HG03064 (cell line): ENCODE data around the gene GNAO1.
A peak's percentile ranks its signal among the peaks of the same experiment; 100 is the strongest.

Experiments
- ATAC-seq: cut with Tn5 transposase; IDR thresholded peaks from one replicate; pipeline ENCODE4 v1.9.1; 2021; ENCODE audit warnings: low read depth; ENCODE audit not compliant: unreplicated experiment

GNAO1 gene

DNA sequence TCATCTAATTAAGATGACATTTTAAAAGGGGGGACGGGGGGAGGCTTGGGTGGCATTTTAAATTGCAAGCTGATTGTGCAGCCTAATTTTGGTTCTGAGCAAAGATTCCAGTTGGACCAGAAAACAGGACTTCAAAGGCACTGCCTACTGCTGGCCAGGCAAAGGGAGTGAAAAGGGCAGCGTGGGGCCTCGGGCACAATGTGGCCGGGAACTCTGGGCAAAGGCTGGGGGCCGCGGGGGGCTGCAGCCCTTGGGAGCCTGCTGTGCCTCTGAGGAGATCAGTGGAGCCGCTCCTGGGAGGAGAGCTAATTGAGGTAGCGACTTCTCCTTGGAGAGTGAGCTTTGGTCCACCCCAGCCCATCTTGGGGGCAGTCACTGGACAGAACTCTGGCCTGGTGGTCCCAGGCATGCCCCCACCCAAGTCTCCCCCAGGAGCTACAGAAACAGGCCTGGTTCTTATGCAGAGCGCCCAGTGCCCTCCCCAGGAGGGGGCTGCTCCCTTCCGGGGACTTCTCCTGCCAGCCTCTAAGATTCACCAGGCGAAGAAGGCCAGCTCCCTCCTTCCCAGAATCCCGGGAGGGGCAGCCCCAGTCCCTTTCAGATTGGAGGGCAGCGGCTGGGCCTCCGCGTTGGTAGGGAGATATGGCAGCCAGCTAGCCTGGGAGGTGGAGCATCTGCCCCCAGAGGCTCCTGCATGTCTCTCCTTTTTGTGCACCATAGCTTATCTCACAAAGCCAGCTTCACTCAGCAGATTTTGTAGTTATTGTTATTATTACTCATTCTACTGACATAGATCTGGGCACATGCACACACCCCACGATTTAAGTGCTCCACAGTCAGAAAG is 115.6 kb downstream of the GNAO1 start:
- ATAC-seq, result no peak

GRCh38 chr16:56307534-56307873 is 116.2 kb downstream of the GNAO1 start:
- no peak for ATAC-seq

DNA sequence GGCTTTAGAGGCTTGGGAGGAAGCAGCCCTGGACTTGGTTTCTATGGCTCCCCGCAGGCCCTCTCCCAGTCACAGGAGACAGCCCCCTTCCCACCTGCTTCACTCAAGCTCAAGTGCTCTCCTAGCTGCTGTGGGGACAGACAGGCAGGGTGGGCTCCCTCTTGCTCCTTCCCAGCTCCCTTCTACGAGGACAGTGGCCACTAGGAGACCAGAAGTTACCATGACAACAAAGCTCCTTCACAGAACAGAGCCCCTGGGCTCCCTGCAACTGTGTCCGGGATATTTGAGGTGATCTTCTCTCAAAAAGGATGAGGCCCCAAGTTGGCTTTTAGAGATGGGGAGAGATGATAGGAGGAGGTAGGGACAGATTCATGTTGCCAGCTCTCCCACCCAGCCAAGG is 117.7 kb downstream of the GNAO1 start:
- ATAC-seq, result no peak

GRCh38 chr16:56310690-56311089 is 119.4 kb downstream of the GNAO1 start:
- no peak for ATAC-seq

DNA sequence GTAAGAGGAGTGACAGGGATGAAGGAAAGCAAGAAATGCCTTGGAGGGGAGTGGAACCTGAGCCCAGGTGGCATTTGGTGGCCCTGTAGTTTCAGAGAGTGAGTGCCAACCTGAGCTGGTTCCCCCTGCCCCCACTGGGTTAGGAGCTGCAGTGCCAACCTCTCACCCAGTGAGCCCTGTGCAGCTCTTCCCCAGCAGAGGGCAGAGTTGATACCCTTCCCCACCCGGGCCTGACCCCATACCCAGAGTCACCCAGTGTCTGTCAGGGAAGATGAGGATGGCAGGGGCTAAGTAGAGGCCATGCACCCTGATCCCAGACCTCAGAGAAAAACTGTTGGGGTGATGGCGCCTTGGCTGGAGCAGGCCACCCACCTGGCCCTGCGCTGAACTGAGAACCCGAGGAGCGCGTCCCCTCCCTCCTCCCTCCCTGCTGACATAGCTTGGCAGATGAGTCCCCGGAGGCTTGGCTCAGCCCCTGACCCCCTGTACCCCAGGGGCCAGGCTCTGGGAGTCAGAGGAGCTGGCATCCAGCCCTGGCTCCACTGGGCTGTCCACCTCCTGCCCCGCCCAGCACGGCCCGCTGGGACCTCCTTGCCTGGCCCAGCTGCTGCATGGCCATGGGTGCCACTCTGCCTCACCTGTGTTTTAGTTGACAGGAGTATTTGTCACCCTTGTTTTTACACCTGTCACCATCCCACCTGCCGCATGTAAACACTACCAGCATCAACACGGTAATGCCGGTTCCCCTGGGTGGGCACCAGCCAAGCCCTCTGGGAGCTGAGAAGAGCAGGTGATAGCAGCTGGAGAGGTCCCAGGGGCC is 120.1 kb downstream of the GNAO1 start:
- ATAC-seq, result no peak

GRCh38 chr16:56312028-56312300 is 120.7 kb downstream of the GNAO1 start:
- no peak for ATAC-seq

DNA sequence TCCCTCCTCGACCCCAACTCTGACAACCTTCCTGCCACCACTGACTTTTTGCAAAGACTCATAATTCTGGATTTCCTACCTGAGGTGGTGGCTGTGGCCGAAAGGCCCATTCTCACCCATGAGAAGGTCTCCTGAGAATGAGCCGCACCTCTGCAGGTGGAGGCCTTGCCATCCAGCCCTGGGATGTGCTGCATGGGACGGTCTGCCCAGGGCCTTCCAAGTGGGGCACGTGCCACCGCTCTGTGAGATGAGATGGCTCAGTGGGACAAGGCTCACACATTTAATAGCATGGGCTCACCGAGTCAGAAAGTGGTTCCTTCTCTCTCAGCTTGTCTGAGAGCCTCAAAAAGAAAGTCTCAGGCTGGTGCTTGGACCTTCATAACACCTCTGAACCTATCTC is 121.3 kb downstream of the GNAO1 start:
- ATAC-seq, result no peak

- no peak for ATAC-seq
Observed at GRCh38 chr16:56314244-56314850, 123.1 kb downstream of the GNAO1 start.

DNA sequence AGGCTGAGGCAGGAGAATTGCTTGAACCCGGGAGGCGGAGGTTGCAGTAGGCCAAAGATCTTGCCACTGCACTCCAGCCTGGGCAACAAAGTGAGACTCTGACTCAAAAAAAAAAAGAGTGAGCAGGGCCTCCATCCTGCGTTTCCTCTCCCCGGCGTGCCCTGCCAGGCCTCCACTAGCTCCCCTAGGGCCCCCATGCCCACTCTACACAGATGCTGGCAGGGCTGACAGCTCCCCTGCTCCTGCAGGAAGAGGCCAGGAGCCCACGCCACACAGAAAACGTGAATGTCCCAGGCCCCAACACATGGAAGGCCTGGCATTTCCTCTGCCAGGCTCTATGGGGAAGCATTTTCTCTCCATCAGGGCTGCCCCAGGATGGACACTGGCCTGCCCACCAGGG is 124.7 kb downstream of the GNAO1 start:
- no peak for ATAC-seq

GRCh38 chr16:56316545-56316944 is 125.3 kb downstream of the GNAO1 start:
- ATAC-seq, result no peak

DNA sequence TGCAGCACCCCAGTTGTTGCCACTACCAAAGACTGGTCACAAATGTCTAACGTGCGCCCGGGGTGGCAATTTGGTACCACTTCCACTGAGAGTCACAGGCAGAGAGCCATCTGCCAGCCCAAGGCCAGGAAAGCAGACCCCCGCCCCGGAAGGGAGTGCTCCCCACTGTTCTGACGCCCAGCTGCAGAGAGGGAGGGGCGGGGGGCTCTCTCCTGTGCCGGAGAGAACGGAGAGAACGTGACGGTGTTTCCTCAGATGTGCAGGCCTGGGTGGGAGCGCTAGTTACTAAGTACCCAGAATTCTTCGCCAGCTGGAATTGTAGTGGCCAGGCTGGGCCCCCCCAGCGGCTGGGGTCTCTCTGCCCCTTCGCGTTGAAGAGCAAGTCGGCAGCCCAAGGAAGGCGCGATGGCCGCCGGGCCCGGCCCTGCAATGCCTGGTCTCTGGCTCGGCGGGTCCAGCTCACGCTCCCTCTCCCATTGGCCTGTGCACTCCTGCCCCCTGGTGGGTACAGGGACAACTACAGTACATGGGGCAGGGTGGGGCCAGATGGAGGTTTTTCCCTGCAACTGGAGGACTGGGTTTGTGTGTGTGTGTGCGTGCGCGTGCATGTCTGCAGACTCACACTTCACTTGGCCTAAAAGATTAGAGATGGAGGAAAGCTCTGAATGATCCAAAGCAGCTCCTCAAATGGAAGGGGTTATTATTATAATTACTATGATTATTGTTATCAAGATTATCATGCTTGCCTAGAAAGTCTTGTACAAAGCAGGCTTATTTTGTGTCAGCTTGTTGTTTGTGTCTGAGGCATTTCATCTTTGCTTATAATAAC is 126.9 kb downstream of the GNAO1 start:
- ATAC-seq, result peak; percentile 82

DNA sequence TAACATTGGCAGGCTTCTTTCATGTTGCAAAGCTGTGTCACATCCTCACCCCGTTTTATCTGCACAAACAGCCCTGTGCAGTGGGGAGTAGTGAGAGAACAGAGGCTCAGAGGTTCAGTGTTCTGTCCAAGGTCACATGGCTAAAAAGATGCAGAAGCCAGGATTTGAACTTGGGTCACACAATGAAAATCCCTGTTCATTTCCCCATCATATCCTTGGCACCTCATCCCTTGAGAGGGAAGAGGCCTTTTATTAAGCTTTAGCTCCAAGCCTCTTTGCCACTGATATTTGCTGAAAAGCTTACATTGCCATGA is 127.5 kb downstream of the GNAO1 start:
- ATAC-seq, result no peak

DNA sequence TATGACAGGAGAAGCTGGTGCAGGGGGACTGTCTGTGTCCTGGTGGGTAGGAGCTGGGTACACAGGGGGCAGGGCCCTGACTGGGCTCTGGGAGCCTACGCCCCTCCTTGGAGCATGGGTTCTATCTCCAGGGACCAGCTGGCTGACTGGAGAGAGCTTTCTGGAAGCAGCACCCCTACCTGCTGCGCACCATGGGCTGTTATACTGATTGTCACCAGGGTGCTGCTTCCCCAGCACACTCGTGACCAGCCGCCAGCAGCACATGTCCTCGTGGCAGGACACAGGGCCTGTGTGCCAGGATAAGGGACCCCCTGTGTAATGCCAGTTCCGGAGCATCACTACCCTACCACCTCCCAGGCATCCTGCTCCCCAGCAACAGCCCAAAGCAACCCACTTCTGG is 128.1 kb downstream of the GNAO1 start:
- ATAC-seq, result no peak

DNA sequence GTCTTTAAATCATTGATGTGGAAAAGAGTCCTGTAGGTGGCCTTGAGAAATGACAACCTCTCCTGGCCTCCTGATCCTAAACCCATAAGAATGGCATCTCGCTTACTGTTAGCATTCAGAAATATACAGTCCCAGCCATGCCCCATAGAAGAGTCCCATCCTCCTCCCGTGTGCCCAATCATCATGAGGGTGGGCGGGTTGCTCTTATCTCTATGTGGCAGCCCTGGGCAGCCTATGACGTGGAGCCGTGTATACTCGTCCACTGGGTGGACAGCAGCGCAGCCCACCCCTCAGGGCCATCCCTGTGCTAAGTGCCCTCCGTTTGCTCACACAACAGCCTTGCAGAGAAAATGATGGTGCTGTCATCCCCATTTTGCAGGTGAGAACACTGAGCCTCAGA is 128.8 kb downstream of the GNAO1 start:
- no peak for ATAC-seq

- ATAC-seq, result no peak
Observed at GRCh38 chr16:56320811-56321558, 129.7 kb downstream of the GNAO1 start.

DNA sequence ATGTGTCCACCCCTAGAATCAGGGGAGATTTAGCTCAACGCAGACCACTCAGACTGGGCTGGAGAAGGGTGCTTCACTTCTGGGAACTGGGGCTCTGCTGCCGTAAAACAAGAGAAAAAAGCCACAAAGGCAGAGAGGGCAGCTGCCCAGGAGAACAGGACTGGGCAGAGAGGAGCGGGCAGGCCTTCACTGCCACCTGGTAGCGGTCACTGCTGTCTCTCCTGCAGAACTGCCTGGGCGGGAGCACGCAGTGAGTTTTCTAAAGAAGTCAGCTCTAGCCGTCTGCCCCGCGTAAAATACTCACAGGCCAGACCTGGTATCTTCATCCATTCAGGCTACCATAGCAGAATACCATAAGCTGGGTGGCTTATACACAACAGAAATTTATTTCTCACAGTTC is 130.3 kb downstream of the GNAO1 start:
- no peak for ATAC-seq

- ATAC-seq, result no peak
Observed at GRCh38 chr16:56324406-56324805, 133.1 kb downstream of the GNAO1 start.

- ATAC-seq, result no peak
Observed at GRCh38 chr16:56325956-56326355, 134.7 kb downstream of the GNAO1 start.

GRCh38 chr16:56327071-56327928 is 136.0 kb downstream of the GNAO1 start:
- no peak for ATAC-seq

- ATAC-seq, result no peak
Observed at GRCh38 chr16:56327929-56328258, 136.6 kb downstream of the GNAO1 start.
